Fibroblast of skin of abdomen (primary cell): ENCODE data around the gene SHD.
A peak's percentile ranks its signal among the peaks of the same experiment; 100 is the strongest.
"Not testable (repeated sequence)": the region's sequence is repeated elsewhere in the genome, so short reads cannot be mapped to it uniquely, and the experiment has no call there.

Source experiments
- DNase-seq: peaks from one replicate; pipeline ENCODE4 v3.0.0-alpha.2; 2013

The SHD gene

GRCh38 chr19:4267101-4267900 is 11.8 kb upstream of the SHD start:
- peak; percentile 14 for DNase-seq

- no peak for DNase-seq
These were observed 10.9 kb upstream of the SHD start for GRCh38 chr19:4267901-4268815.

- DNase-seq, result no peak
These were observed 10.1 kb upstream of the SHD start for GRCh38 chr19:4268816-4269430.

DNA sequence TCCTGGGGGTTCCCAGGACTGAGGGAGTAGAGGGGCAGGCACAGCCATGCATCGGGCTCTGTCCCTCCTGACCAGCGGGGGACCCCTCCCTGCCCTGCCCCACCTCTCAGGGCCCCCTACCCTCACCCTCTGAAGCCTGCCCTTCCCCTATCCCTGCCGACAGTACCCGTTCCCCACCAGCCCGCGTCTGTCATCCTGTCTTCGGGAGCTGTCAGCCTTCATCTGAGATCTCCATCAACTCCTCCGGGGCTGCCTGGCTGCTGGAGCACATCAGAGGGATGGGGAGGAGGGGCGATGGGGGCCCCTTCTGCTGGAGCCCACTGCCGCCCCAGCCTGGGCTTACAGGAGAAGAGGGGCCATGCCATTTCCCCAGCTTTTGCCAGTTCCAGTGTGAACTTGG is 6.2 kb upstream of the SHD start:
- no peak for DNase-seq

DNA sequence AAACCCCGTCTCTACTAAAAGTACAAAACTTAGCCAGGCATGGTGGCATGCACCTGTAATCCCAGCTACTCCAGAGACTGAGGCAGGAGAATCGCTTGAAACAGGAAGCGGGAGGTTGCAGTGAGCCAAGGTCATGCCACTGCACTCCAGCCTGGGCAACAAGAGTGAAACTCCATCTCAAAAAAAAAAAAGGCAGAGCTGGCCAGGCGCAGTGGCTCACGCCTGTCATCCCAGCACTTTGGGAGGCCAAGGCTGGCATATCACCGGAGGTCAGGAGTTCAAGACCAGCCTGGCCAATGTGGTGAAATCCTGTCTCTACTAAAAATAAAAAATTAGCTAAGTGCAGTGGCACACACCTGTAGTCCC is 4.8 kb upstream of the SHD start:
- DNase-seq, result not testable (repeated sequence)

DNA sequence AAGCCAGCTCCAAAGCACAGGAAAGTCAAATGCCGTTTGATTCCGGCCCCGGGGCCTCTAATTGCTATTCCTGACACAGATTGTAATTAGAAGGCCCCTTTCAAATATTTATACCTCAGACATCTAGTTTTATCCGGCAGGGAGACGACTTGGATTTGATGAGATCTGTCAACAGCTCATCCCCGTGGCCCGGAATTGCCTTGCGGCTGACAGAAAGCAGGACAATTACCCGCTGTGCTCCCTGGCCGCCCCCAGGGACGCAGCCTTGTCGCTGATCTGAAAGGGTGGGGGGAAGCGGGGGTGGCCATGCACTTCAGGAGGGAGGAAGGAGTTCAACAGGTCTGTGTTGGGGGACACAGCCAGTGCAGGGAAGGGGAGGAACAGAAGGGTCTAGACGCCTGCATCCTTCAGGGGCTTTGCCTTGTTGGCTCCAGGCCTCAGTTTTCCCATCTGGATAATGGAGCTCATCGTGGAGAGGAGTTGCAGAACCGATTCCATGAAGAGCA is 1.8 kb upstream of the SHD start:
- DNase-seq, result no peak

DNA sequence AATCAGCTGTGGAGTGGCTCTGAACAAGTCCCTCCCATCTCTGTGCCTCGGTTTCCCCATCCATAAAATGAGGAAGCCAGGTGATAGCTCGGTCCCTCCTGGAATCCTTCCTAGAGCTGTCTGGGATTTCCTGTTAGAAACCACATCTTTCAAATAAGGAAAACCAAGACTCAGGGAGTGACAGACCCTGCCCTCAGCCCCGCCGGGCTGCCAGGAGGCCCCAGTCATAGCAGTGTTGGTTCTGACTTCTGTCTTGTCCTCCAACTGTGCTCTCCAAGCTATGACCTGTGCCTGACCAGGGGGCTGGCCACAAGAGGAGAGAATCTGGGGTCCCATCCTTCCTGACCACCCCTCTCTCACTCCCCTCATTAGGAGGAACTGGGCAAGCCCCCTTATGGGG is 1.1 kb upstream of the SHD start:
- DNase-seq, result no peak

- no peak for DNase-seq
These were observed 132 bp downstream of the SHD start for GRCh38 chr19:4279267-4279529.

- DNase-seq, result no peak
These were observed 710 bp downstream of the SHD start for GRCh38 chr19:4279530-4280422.

DNA sequence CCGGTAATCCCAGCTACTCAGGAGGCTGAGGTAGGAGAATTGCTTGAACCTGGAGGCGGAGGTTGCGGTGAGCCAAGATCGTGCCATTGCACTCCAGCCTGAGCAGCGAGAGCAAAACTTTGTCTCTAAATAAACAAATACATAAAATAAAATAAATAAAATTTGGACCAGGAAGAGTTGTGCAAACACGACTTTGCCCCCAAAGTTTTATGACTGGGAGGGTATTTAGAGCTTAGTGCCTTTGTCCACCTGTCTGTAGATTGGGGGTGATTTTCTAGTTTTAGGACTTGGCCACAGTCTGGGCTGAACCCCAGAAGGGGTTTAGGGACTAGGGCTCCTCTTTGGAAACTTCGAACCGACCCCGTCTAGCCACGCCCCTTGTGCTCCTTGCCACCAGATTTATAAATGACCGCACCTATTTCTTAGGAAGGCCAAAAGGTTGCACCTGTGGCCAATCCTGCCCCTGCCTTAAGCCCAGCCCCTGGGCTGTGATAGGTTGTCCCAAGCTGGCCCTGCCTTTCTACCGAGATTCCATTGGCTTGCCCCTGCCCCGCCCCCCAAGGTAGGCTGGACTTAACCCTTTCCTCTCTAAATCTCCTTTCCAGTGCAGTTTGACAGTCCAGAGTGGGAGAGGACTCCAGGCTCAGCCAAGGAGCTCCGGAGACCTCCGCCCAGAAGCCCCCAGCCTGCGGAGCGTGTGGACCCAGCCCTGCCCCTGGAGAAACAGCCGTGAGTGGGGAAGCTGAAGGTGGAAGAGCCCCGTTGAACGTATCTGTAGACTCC is 5.3 kb downstream of the SHD start:
- no peak for DNase-seq

- no peak for DNase-seq
These were observed 5.9 kb downstream of the SHD start for GRCh38 chr19:4284974-4285373.

DNA sequence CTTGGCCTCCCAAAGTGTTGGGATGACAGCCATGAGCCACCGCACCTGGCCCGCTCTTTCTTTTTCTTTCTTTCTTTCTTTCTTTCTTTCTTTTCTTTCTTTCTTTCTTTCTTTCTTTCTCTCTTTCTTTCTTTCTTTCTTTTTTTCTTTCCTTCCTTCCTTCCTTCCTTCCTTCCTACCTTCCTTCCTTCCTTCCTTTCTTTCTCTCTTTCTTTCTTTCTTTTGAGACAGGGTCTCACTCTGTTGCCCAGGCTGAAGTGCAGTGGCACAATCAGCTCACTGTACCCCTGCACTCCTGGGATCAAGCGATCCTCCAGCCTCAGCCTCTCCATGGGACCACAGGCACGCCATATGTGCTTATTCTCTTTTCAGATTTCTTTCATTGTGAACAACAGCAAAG is 7.1 kb downstream of the SHD start:
- not testable (repeated sequence) for DNase-seq

DNA sequence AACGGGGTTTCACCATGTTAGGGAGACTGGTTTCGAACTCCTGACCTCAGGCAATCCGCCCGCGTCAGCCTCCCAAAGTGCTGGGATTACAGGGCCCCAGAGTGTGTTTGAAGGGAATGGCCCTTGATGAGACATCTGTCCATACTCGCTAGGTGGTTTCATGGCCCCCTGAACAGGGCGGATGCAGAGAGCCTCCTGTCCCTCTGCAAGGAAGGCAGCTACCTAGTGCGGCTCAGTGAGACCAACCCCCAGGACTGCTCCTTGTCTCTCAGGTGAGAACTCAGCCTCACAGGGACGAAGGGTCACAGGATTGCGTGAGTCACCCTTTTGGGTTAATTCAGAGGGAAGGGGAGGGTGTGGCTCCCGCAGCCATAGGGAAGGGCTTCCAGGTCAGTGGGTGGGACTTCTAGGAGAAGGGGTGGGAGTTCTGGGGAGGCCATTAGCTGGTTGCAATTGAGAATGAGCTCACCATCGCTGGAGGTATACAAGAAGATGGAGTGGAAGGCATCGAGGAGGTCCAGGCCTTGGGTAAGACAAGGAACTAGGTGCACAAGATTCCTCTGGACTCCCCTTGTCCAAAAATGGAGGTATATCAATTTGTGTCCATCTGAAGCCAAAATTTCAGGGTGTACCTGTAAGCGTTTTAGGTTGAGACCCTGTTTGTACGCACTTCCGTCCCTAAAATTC is 9.2 kb downstream of the SHD start:
- DNase-seq, result no peak

GRCh38 chr19:4291184-4291732 is 12.2 kb downstream of the SHD start:
- DNase-seq, result no peak

GRCh38 chr19:4292515-4292914 is 13.4 kb downstream of the SHD start:
- DNase-seq, result no peak

GRCh38 chr19:4294389-4294788 is 15.3 kb downstream of the SHD start:
- DNase-seq, result no peak

DNA sequence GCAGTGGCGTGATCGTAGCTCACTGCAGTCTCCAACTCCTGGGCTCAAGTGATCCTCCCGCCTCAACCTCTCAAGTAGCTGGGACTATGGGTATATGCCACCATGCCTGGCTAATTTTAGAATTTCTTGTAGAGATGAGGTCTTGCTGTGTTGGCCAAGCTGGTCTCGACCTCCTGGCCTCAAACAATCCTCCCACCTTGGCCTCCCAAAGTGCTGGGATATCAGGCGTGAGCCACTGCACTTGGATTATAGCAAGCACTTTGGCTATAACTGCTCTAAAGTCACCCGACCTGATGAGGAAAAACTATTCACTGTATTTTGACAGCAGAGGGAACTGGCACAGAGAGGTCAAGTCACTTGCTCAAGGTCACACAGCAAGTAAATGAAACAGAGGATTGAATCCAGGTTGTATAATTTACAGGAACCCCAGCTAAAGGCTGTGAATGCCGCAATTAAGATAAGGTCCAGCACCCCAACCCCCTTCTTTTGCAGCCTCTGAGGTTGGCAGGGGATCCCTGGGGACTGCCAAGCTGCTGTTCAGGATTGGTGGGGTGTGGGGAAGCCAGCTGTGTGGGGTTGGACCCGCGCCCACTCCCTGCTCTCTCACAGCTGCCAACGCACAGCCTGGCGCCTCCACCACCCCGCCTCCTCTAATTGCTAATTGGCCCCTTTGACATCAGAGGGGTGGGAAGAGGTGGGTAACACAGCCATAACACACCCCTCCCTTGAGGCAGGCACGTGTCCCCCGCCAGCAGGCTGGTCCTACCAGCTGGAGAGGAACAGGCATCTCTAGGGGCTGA is 17.1 kb downstream of the SHD start:
- no peak for DNase-seq

DNA sequence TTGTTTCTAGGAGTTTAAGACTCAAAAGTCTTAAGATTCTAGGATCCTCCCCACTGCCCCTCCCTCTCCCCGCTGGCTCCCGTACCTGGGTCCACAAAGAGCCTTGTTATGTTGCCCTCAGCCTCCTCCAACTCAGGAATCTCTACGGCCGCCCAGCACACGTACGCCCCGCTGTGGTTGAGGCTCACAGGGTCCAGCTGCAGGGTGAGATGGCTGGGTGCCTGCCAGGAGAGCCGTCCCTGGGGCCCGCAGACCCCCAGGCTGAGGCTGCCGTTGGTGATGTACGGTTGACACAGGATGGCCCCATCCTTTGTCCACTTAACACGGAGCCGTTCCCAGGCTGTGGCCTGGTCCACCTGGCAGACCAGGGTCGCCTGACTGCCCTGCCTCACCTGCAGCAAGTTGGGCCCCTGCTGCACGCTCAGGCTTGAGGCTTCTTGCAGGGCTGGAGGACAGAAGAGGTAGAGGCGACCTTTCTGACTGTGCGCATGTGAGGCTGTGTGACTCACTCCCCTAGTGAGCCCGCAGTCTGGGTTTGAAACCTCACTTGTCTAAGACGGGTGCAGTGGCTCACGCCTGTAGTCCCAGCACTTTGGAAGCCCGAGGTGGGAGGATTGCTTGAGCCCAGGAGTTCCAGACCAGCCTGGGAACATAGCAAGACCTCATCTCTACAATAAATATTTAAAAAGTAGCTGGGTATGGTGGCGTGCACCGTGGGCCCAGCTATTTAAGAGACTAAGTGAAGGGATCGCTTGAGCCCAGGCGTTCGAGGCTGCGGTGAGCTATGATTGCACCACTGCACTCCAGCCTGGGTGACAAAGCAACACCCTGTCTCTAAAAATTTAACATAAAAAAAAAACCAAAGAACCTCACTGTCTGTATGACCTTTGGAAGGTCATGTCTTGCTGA is 19.1 kb downstream of the SHD start:
- no peak for DNase-seq
